Testis (tissue), 3 donors: ENCODE measurements around the gene LRPPRC. TPM values are rescaled to one million over a fixed set of nuclear protein-coding genes. Genes with fewer than 3 reads are reported as not detected.
"Not testable (repeated sequence)": the region's sequence is repeated elsewhere in the genome, so short reads cannot be mapped to it uniquely, and the experiment has no call there.

Source experiments
- DNase-seq: peaks from one replicate; pipeline ENCODE4 v3.0.0-alpha.2; 2019
- H3K27ac ChIP-seq, 2 donors: fragments of 200-600 bp; sonication (generic); one replicate each; pipeline ENCODE4 v1.5.1; 2019
- H3K27me3 ChIP-seq: fragments of 200-600 bp; sonication (generic); one replicate; pipeline ENCODE4 v1.5.1; 2019
- H3K36me3 ChIP-seq: fragments of 200-600 bp; sonication (generic); one replicate; pipeline ENCODE4 v1.5.1; 2017; ENCODE audit warnings: low read depth; ENCODE audit errors: missing control alignments
- H3K4me1 ChIP-seq: fragments of 200-600 bp; sonication (generic); one replicate; pipeline ENCODE4 v1.5.1; 2019
- H3K4me3 ChIP-seq, 2 donors: fragments of 200-600 bp; sonication (generic); one replicate each; pipeline ENCODE4 v1.5.1; 2017 to 2019
- H3K9me3 ChIP-seq: fragments of 200-600 bp; sonication (generic); one replicate; pipeline ENCODE4 v1.5.1; 2017
- CTCF ChIP-seq, 3 experiments: fragments of 450-650 bp in 2 of 3; fragments of 200-600 bp in 1 of 3; sonication (generic) in 1 of 3; IDR thresholded peaks; one replicate each; pipeline ENCODE4 v1.5.1; 2016 to 2019; ENCODE audit warnings: antibody characterized with exemption in 3 of 3, mild to moderate bottlenecking in 2 of 3, moderate library complexity in 1 of 3
- POLR2A ChIP-seq: fragments of 450-650 bp; IDR thresholded peaks from one replicate; pipeline ENCODE4 v1.6.1; 2017; ENCODE audit warnings: antibody characterized with exemption, mild to moderate bottlenecking, moderate library complexity
- WGBS, 2 donors: methylation state at CpG; one replicate each; pipeline ENCODE4 v1.1.5; 2018; 5-methylcytosine and 5-hydroxymethylcytosine counted together
- intact Hi-C: fragments of 100-400 bp; cut with DNase I; formaldehyde crosslinking; loops from one replicate; pipeline ENCODE4 v1.15.1; 2023; ENCODE audit warnings: low total_unique reads
- polyA plus RNA-seq: library from polyadenylated mRNA; stranded (reverse); fragments of 350-450 nt; fragmentation: Illumina TruSeq; extraction: RNeasy Lipid Tissue Mini Kit (QIAGEN cat#74804); gene quantifications from one replicate; pipeline ENCODE4 v1.2.3, GENCODE V29; 2014; ENCODE audit warnings: low read depth, low replicate concordance; ENCODE audit not compliant: insufficient read depth
- total RNA-seq, 2 donors: library from RNA; depleted of rRNA; stranded (reverse); fragments of >200 nt; gene quantifications; one replicate each; pipeline ENCODE4 v1.2.3, GENCODE V29; 2016

The LRPPRC gene
- total and polyA plus RNA-seq, 3 donors from 2014 or later = 65.7 to 133 (median 114) TPM

DNA sequence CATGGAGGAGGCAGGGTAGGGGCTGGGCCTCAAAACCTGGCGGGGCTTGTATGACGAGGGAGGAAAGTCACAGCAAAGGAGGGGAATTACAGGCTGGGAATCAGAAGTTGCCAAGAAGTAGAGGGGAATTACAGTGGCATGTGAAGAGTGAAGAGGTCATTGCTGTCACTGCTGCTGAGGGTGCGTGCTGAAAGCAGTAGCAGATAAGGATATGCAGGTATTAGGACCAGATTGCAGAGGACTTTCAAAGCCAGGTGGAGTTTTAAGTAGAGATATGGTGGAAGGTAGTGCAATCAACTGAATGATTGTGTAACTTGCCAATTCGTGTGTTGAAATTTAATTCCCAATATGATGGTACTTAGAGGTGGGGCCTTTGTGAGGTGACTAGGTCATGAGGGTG is 19.4 kb upstream of the LRPPRC start:
- intact Hi-C loops = no loop called here
- WGBS, 2 donors = 85 to 90% methylated on average over 4 of the region's 4 CpGs
- Histone ChIP-seq H3K36me3 (no peaks in the 10 kb centered on the region), H3K4me1 (no peaks in the 10 kb centered on the region), H3K9me3 (no peaks in the 10 kb centered on the region), H3K27ac (no peak overlapping the region), H3K4me3 (no peak overlapping the region), H3K27me3 (no peaks in the 10 kb centered on the region)
- no peak for TF ChIP-seq CTCF (IDR thresholded peaks at IDR 0.05)
- TF ChIP-seq POLR2A = no peak
- DNase-seq = no peak

DNA sequence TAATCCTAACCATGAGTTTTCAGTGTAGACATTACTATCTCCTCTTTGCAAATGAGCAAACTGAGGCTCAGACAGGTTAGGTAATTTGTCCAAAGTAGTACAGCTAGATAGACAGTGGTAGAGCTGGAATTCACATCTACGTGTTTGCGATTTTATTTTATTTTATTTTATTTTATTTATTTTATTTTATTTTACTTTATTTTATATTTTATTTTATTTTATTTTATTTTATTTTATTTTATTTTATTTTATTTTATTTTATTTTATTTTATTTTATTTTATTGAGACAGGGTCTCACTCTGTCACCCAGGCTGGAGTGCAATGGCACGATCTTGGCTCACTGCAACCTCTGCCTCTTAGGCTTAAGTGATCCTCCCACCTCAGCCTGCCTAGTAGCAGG is 17.4 kb upstream of the LRPPRC start:
- intact Hi-C loops, H3K9me3 ChIP-seq, H3K36me3 ChIP-seq, H3K27ac ChIP-seq, H3K4me3 ChIP-seq, H3K4me1 ChIP-seq, DNase-seq, H3K27me3 ChIP-seq: not testable (repeated sequence)
- WGBS, 2 donors = 87 to 94% methylated on average over 3 of the region's 3 CpGs

GRCh38 chr2:44010266-44010665 is 14.5 kb upstream of the LRPPRC start:
- Histone ChIP-seq H3K4me1 (no peaks in the 10 kb centered on the region), H3K9me3 (no peaks in the 10 kb centered on the region), H3K27ac (no peak overlapping the region), H3K36me3 (no peaks in the 10 kb centered on the region), H3K27me3 (no peaks in the 10 kb centered on the region), H3K4me3 (no peak overlapping the region)
- DNase-seq = no peak
- 51 to 58% methylated on average over 7 of the region's 7 CpGs for WGBS, 2 donors
- intact Hi-C loops = no loop called here
- TF ChIP-seq CTCF (IDR thresholded peaks at IDR 0.05) = no peak
- TF ChIP-seq POLR2A = no peak

DNA sequence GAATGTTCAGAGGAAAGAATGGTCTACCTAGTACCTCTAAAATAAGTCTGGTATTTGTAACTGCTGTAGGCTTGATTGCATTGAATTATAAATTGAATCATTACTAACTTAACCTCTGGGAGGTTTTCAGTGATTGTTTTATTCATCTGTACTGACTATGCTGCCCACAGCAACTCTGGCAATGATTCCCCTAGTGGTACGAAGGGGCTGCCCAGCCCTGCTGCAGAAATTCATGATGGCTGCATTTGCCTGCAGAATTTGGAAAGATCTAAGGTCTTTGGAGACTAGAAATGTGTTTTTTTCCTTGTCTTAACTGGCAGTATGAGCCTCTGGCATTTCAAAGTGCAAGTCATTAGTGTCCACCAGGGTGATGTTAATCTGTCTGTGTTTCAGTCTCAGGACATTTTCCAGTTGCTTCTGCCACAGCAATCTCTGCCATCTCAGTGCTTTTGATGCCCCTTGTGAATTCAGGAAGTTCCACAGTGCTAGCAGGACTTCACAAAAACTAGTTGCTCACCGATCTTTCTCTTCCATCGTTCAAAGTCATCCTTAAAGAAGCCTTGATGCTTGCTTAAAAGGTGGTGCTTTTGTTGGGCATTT is 13.4 kb upstream of the LRPPRC start:
- intact Hi-C loops = no loop called here
- Histone ChIP-seq H3K4me3 (no peak overlapping the region), H3K27me3 (no peaks in the 10 kb centered on the region), H3K9me3 (no peaks in the 10 kb centered on the region), H3K36me3 (no peaks in the 10 kb centered on the region), H3K4me1 (no peaks in the 10 kb centered on the region), H3K27ac (no peak overlapping the region)
- TF ChIP-seq CTCF (IDR thresholded peaks at IDR 0.05) (no peak), POLR2A (no peak)
- WGBS, 2 donors = 71 to 82% methylated on average over 3 of the region's 3 CpGs
- DNase-seq = no peak

GRCh38 chr2:44005846-44006245 is 10.1 kb upstream of the LRPPRC start:
- TF ChIP-seq POLR2A (no peak), CTCF (IDR thresholded peaks at IDR 0.05) (no peak)
- intact Hi-C loops = no loop called here
- 77 to 91% methylated on average over 3 of the region's 3 CpGs for WGBS, 2 donors
- Histone ChIP-seq H3K9me3 (no peaks in the 10 kb centered on the region), H3K27ac (no peak overlapping the region), H3K4me3 (no peak overlapping the region), H3K36me3 (no peaks in the 10 kb centered on the region), H3K4me1 (no peaks in the 10 kb centered on the region), H3K27me3 (no peaks in the 10 kb centered on the region)
- DNase-seq = no peak
